SK-N-SH treated with all-trans-retinoic acid at 6 μM for 48 hours (cell line): Measurements from ENCODE around the gene MCAT.

Experiments
- CSDC2 ChIP-seq: fragments of 250-450 bp; sonication (Bioruptor Pico); IDR thresholded peaks from 2 replicates; pipeline ENCODE4 v1.5.0; 2020; ENCODE audit warnings: mild to moderate bottlenecking, moderate library complexity
- ESRRG ChIP-seq: fragments of 250-450 bp; sonication (Bioruptor Pico); IDR thresholded peaks from 2 replicates; pipeline ENCODE4 v1.6.1; 2021; ENCODE audit warnings: mild to moderate bottlenecking
- GLIS3 ChIP-seq: fragments of 250-450 bp; sonication (Bioruptor Pico); IDR thresholded peaks from 2 replicates; pipeline ENCODE4 v1.5.0; 2020; ENCODE audit warnings: mild to moderate bottlenecking, moderate library complexity
- ISL1 ChIP-seq: fragments of 250-450 bp; sonication (Bioruptor Pico); IDR thresholded peaks from 2 replicates; pipeline ENCODE4 v2.1.2; 2022; ENCODE audit warnings: mild to moderate bottlenecking, moderate library complexity
- OSR1 ChIP-seq: fragments of 250-450 bp; sonication (Bioruptor Pico); IDR thresholded peaks from 2 replicates; pipeline ENCODE4 v1.8.0; 2022; ENCODE audit warnings: moderate library complexity, mild to moderate bottlenecking, inconsistent platforms
- RARB ChIP-seq: fragments of 250-450 bp; sonication (Bioruptor Pico); IDR thresholded peaks from 2 replicates; pipeline ENCODE4 v1.8.0; 2021; ENCODE audit warnings: mild to moderate bottlenecking, moderate library complexity
- TOX ChIP-seq: fragments of 250-450 bp; sonication (Bioruptor Pico); IDR thresholded peaks from 2 replicates; pipeline ENCODE4 v1.8.0; 2021; ENCODE audit warnings: mild to moderate bottlenecking, moderate library complexity, borderline replicate concordance
- ZFP3 ChIP-seq: fragments of 250-450 bp; sonication (Bioruptor Pico); IDR thresholded peaks from 2 replicates; pipeline ENCODE4 v1.5.0; 2020; ENCODE audit warnings: mild to moderate bottlenecking, moderate library complexity
- ZFP30 ChIP-seq: fragments of 450-650 bp; formaldehyde crosslinking; IDR thresholded peaks from 2 replicates; pipeline ENCODE4 v1.5.0; 2022; ENCODE audit warnings: mild to moderate bottlenecking, moderate library complexity
- ZNF70 ChIP-seq: fragments of 450-650 bp; formaldehyde crosslinking; IDR thresholded peaks from 2 replicates; pipeline ENCODE4 v1.5.0; 2020; ENCODE audit warnings: mild to moderate bottlenecking, moderate library complexity
- ZNF8 ChIP-seq: fragments of 450-650 bp; formaldehyde crosslinking; IDR thresholded peaks from 2 replicates; pipeline ENCODE4 v1.5.0; 2020; ENCODE audit warnings: mild to moderate bottlenecking, moderate library complexity
- TF ChIP-seq, protein P1 (sequence below): fragments of 250-450 bp; sonication (Bioruptor Pico); IDR thresholded peaks from 2 replicates; pipeline ENCODE4 v1.5.1; 2020; ENCODE audit warnings: low read depth, mild to moderate bottlenecking, moderate library complexity
- TF ChIP-seq, protein P2 (sequence below): fragments of 250-450 bp; sonication (Bioruptor Pico); IDR thresholded peaks from 2 replicates; pipeline ENCODE4 v1.8.0; 2020; ENCODE audit warnings: mild to moderate bottlenecking, moderate library complexity, borderline replicate concordance
- TF ChIP-seq, protein P3 (sequence below): fragments of 250-450 bp; sonication (Bioruptor Pico); IDR thresholded peaks from 2 replicates; pipeline ENCODE4 v1.8.0; 2021; ENCODE audit warnings: low read depth, mild to moderate bottlenecking, moderate library complexity, borderline replicate concordance

DNA sequence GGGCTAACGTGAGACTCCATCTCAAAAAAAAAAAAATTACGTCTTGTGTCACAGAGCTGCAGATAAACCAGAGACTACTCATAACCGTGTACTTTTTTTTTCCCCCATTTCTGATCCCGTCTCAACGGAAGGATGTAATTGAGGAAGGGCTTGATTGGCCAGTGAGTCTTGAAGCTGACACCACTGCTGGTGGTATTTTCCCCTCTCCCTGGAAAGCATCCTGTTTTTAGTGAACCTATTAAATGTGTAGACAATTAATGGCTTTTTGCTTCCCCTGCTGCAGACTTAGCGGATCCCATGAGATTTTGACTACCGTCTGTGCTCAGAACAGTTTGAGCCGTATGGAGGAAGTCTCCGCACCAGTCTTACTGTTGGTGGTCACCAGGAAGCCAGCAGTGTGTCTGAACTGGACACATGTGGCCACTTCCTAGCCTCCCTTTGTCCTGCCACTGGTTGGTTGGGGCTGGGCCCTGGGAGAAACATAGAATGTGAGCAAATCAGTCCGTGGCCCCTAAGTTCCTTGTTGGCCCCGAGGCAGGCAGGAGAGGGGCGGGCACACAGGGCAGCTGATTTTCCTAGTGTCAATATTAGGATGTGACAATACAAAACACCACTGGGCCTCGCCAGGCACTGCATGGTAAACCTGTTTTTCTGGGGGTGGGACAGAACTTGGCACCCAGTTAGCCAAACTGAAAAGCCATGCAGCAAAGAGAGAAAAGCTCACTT is 29.5 kb downstream of the MCAT start:
- TF ChIP-seq, protein P1, sequence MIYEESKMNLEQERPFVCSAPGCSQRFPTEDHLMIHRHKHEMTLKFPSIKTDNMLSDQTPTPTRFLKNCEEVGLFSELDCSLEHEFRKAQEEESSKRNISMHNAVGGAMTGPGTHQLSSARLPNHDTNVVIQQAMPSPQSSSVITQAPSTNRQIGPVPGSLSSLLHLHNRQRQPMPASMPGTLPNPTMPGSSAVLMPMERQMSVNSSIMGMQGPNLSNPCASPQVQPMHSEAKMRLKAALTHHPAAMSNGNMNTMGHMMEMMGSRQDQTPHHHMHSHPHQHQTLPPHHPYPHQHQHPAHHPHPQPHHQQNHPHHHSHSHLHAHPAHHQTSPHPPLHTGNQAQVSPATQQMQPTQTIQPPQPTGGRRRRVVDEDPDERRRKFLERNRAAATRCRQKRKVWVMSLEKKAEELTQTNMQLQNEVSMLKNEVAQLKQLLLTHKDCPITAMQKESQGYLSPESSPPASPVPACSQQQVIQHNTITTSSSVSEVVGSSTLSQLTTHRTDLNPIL (CRISPR knock-in tag): no peak
- TF ChIP-seq CSDC2 (CRISPR knock-in tag) (no peak), ISL1 (CRISPR knock-in tag) (no peak), ZFP30 (CRISPR knock-in tag) (no peak), TOX (CRISPR knock-in tag) (no peak), ESRRG (CRISPR knock-in tag) (no peak), ZNF8 (CRISPR knock-in tag) (no peak), ZFP3 (CRISPR knock-in tag) (no peak), ZNF70 (CRISPR knock-in tag) (no peak), OSR1 (CRISPR knock-in tag) (no peak), GLIS3 (CRISPR knock-in tag) (no peak), RARB (CRISPR knock-in tag) (no peak)
- TF ChIP-seq, protein P2, sequence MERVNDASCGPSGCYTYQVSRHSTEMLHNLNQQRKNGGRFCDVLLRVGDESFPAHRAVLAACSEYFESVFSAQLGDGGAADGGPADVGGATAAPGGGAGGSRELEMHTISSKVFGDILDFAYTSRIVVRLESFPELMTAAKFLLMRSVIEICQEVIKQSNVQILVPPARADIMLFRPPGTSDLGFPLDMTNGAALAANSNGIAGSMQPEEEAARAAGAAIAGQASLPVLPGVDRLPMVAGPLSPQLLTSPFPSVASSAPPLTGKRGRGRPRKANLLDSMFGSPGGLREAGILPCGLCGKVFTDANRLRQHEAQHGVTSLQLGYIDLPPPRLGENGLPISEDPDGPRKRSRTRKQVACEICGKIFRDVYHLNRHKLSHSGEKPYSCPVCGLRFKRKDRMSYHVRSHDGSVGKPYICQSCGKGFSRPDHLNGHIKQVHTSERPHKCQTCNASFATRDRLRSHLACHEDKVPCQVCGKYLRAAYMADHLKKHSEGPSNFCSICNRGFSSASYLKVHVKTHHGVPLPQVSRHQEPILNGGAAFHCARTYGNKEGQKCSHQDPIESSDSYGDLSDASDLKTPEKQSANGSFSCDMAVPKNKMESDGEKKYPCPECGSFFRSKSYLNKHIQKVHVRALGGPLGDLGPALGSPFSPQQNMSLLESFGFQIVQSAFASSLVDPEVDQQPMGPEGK (CRISPR knock-in tag): no peak
- TF ChIP-seq, protein P3, sequence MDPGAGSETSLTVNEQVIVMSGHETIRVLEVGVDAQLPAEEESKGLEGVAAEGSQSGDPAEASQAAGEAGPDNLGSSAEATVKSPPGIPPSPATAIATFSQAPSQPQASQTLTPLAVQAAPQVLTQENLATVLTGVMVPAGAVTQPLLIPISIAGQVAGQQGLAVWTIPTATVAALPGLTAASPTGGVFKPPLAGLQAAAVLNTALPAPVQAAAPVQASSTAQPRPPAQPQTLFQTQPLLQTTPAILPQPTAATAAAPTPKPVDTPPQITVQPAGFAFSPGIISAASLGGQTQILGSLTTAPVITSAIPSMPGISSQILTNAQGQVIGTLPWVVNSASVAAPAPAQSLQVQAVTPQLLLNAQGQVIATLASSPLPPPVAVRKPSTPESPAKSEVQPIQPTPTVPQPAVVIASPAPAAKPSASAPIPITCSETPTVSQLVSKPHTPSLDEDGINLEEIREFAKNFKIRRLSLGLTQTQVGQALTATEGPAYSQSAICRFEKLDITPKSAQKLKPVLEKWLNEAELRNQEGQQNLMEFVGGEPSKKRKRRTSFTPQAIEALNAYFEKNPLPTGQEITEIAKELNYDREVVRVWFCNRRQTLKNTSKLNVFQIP: no peak
